ENCODE results near the gene PDZD2. TPM values are rescaled to one million over a fixed set of nuclear protein-coding genes. Genes with fewer than 3 reads are reported as not detected.

Gene PDZD2
- polyA plus RNA-seq, 3 donors: 0.10 TPM; not detected in 2

DNA sequence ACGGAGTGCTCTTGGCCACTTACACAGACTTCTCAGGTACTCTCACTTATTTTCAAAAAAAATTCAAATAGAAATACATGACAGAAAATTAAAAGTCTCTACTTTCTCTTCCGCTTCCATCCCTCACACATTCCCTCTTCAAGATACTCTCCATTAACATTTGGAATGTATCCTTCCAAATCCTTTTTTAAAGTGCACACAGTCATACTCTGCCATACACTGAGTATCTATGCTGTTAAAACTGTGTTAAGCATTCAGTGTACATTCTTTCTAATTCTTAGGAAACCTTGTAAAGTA is 519.7 kb downstream of the PDZD2 start:
- no peak overlapping the region for H3K4me3 ChIP-seq (replicated peaks in 1 of 3; ENCODE audit: low read depth in 2 of 3, low read length in 3 of 3)
- Mint-ChIP-seq H3K4me3 (no peak overlapping the region), H3K9me3 (peaks cover 0 to 2% (median 0%) of the 10 kb centered on the region in 7 donors), H3K4me1 (peaks cover 18% of the 10 kb centered on the region), H3K36me3 (peaks cover 5 to 11% of the 10 kb centered on the region in 2 donors), H3K27me3 (ENCODE audit: low read depth in 3 of 3) (peaks cover 0 to 2% (median 0%) of the 10 kb centered on the region in 3 donors), H3K27ac (no peak overlapping the region)
- 92% methylated on average over 2 of the region's 2 CpGs for WGBS (ENCODE audit: insufficient coverage)
- no peak overlapping the region for H3K9ac ChIP-seq (ENCODE audit: insufficient read depth, low read length, poor library complexity, severe bottlenecking)
- peaks cover under 1 to 5% of the 10 kb centered on the region in 2 donors for H3K4me1 ChIP-seq (ENCODE audit: control insufficient read depth in 1 of 2, insufficient read depth in 2 of 2, low read length in 2 of 2)
- intact Hi-C loops (cut with micrococcal nuclease): no loop called here
- H3K4me2 ChIP-seq (replicated peaks; ENCODE audit: extremely low read depth, low read length, poor library complexity, severe bottlenecking): no peak overlapping the region
- H3K36me3 ChIP-seq (replicated peaks in 1 of 2; ENCODE audit: control insufficient read depth in 1 of 2, insufficient read depth in 2 of 2, low read length in 2 of 2): peaks cover 4 to 25% of the 10 kb centered on the region in 2 donors
- peaks cover 99% of the 10 kb centered on the region for H3K79me2 ChIP-seq (ENCODE audit: insufficient read depth, low read length)
- no peak for DNase-seq
- H2AFZ ChIP-seq (ENCODE audit: insufficient read depth, low read depth, low read length, poor library complexity, severe bottlenecking): no peak overlapping the region
- TF ChIP-seq, protein P1, sequence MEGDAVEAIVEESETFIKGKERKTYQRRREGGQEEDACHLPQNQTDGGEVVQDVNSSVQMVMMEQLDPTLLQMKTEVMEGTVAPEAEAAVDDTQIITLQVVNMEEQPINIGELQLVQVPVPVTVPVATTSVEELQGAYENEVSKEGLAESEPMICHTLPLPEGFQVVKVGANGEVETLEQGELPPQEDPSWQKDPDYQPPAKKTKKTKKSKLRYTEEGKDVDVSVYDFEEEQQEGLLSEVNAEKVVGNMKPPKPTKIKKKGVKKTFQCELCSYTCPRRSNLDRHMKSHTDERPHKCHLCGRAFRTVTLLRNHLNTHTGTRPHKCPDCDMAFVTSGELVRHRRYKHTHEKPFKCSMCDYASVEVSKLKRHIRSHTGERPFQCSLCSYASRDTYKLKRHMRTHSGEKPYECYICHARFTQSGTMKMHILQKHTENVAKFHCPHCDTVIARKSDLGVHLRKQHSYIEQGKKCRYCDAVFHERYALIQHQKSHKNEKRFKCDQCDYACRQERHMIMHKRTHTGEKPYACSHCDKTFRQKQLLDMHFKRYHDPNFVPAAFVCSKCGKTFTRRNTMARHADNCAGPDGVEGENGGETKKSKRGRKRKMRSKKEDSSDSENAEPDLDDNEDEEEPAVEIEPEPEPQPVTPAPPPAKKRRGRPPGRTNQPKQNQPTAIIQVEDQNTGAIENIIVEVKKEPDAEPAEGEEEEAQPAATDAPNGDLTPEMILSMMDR (IDR thresholded peaks at IDR 0.05): no peak
- H3K9me3 ChIP-seq (replicated peaks in 1 of 2; ENCODE audit: control insufficient read depth in 1 of 2, insufficient read depth in 1 of 2, low read length in 2 of 2): no peaks in the 10 kb centered on the region
- no peaks in the 10 kb centered on the region for H3K27me3 ChIP-seq (ENCODE audit: control insufficient read depth in 2 of 2, insufficient read depth in 2 of 2, low read length in 2 of 2)
- peak overlapping the region in 1 of 2 donors; percentile 55 for H3K27ac ChIP-seq (ENCODE audit: low read depth in 1 of 2, low read length in 2 of 2)
- H4K20me1 ChIP-seq (ENCODE audit: insufficient read depth, low read length): peaks cover 93% of the 10 kb centered on the region

- TF ChIP-seq, protein P1 (IDR thresholded peaks at IDR 0.05): no peak
- Histone ChIP-seq H3K79me2 (ENCODE audit: insufficient read depth, low read length) (peaks cover 99% of the 10 kb centered on the region), H2AFZ (ENCODE audit: insufficient read depth, low read depth, low read length, poor library complexity, severe bottlenecking) (no peak overlapping the region), H3K27ac (ENCODE audit: low read depth in 1 of 2, low read length in 2 of 2) (peak overlapping the region in 1 of 2 donors; percentile 55), H3K27me3 (ENCODE audit: control insufficient read depth in 2 of 2, insufficient read depth in 2 of 2, low read length in 2 of 2) (no peaks in the 10 kb centered on the region), H3K9me3 (replicated peaks in 1 of 2; ENCODE audit: control insufficient read depth in 1 of 2, insufficient read depth in 1 of 2, low read length in 2 of 2) (no peaks in the 10 kb centered on the region), H3K9ac (ENCODE audit: insufficient read depth, low read length, poor library complexity, severe bottlenecking) (no peak overlapping the region), H4K20me1 (ENCODE audit: insufficient read depth, low read length) (peaks cover 93% of the 10 kb centered on the region), H3K4me3 (replicated peaks in 1 of 3; ENCODE audit: low read depth in 2 of 3, low read length in 3 of 3) (no peak overlapping the region), H3K4me2 (replicated peaks; ENCODE audit: extremely low read depth, low read length, poor library complexity, severe bottlenecking) (no peak overlapping the region), H3K36me3 (replicated peaks in 1 of 2; ENCODE audit: control insufficient read depth in 1 of 2, insufficient read depth in 2 of 2, low read length in 2 of 2) (peaks cover 4 to 25% of the 10 kb centered on the region in 2 donors), H3K4me1 (ENCODE audit: control insufficient read depth in 1 of 2, insufficient read depth in 2 of 2, low read length in 2 of 2) (peaks cover 9% of the 10 kb centered on the region in 2 donors)
- Mint-ChIP-seq H3K27me3 (ENCODE audit: low read depth in 3 of 3) (peaks cover 0 to 2% (median 0%) of the 10 kb centered on the region in 3 donors), H3K27ac (no peak overlapping the region), H3K36me3 (peaks cover 5 to 15% of the 10 kb centered on the region in 2 donors), H3K9me3 (peaks cover 0 to 2% (median 0%) of the 10 kb centered on the region in 7 donors), H3K4me1 (peaks cover 20% of the 10 kb centered on the region), H3K4me3 (no peak overlapping the region)
- intact Hi-C loops (cut with micrococcal nuclease): loop anchor here in 1 of 2 donors (10.0 kb wide), 1 partner anchor 145 kb away; no protein-coding TSS in a partner anchor
- no peak for DNase-seq
- WGBS (ENCODE audit: insufficient coverage): no CpG with 5 or more reads among the region's 2 CpGs
Observed at GRCh38 chr5:32159328-32160072, 520.6 kb downstream of the PDZD2 start.

Data from CD14-positive monocyte (primary cell).